AG04450 (cell line): ENCODE results near the gene INTS4. TPM values are rescaled to one million over a fixed set of nuclear protein-coding genes. Genes with fewer than 3 reads are reported as not detected.
A peak's percentile ranks its signal among the peaks of the same experiment; 100 is the strongest.
"Not testable (repeated sequence)": the region's sequence is repeated elsewhere in the genome, so short reads cannot be mapped to it uniquely, and the experiment has no call there.

Source experiments
- CTCF ChIA-PET: fragments of 300-600, 350-600 bp; formaldehyde crosslinking; extraction: SDS; loops from one replicate; lab custom pipeline; 2022; ENCODE audit warnings: antibody characterized with exemption, inconsistent platforms; lab: Charles Lee
- POLR2A ChIA-PET: fragments of 350-600 bp; formaldehyde crosslinking; extraction: SDS; loops from one replicate; lab custom pipeline; 2021; ENCODE audit warnings: antibody characterized with exemption, inconsistent platforms; lab: Yijun Ruan, JAX
- DNase-seq: peaks from one replicate; pipeline ENCODE4 v3.0.0-alpha.2; 2011; ENCODE audit warnings: low read depth, low spot score
- H3K27ac ChIP-seq: one replicate; pipeline ENCODE4 v1.5.1; 2012; ENCODE audit warnings: low read depth, low read length, control low read depth
- H3K27me3 ChIP-seq: one replicate; pipeline ENCODE4 v1.6.0; 2012; ENCODE audit warnings: low read length; ENCODE audit not compliant: control insufficient read depth, insufficient read depth
- H3K4me3 ChIP-seq: 2 replicates; pipeline ENCODE4 v1.5.1; 2011; ENCODE audit warnings: mild to moderate bottlenecking, low read depth, low read length, control low read depth
- H3K9me3 ChIP-seq: 2 replicates; pipeline ENCODE4 v1.5.1; 2012; ENCODE audit warnings: low read length; ENCODE audit not compliant: control insufficient read depth, insufficient read depth
- CTCF ChIP-seq: IDR thresholded peaks from 2 replicates; pipeline ENCODE4 v1.5.1; 2011; ENCODE audit warnings: low read depth, low read length, control low read depth, inconsistent platforms
- polyA plus RNA-seq: library from polyadenylated mRNA; depleted of rRNA; stranded (reverse); fragments of >200 nt; gene quantifications from 2 replicates; pipeline ENCODE4 v1.2.3, GENCODE V29; 2011

INTS4 gene
- polyA plus RNA-seq, 1 experiment, result 28.4 TPM

GRCh38 chr11:77993902-77994301, 566 bp downstream of the INTS4 start:
- no peak overlapping the region for H3K27ac ChIP-seq
- DNase-seq, result no peak
- peak overlapping the region; percentile 95 for H3K4me3 ChIP-seq
- ChIA-PET CTCF (interaction anchor here (0.6 to 1.6 kb wide), 3 partner anchors 50 to 175 kb away, joined by 5 to 10 read pairs (median 8); no protein-coding TSS in a partner anchor), POLR2A (interaction anchor here (0.7 to 1.2 kb wide), 6 partner anchors 52 to 232 kb away, joined by 3 to 11 read pairs (median 4); partner anchors contain the start of genes ALG8 and KCTD21)
- no peak for TF ChIP-seq CTCF
- no peaks in the 10 kb centered on the region for H3K9me3 ChIP-seq
- H3K27me3 ChIP-seq, result no peaks in the 10 kb centered on the region

GRCh38 chr11:77990981-77991380, 3.5 kb downstream of the INTS4 start:
- CTCF ChIA-PET, result interaction anchor here (0.6 kb wide), 1 partner anchor 347 kb away, joined by 3 read pairs; no protein-coding TSS in a partner anchor
- H3K27me3 ChIP-seq, result no peaks in the 10 kb centered on the region
- POLR2A ChIA-PET, result no interaction called here
- no peak for TF ChIP-seq CTCF
- H3K9me3 ChIP-seq, result no peaks in the 10 kb centered on the region
- no peak overlapping the region for H3K27ac ChIP-seq
- no peak overlapping the region for H3K4me3 ChIP-seq
- no peak for DNase-seq

GRCh38 chr11:77986456-77986855, 8.0 kb downstream of the INTS4 start:
- DNase-seq, POLR2A ChIA-PET, H3K4me3 ChIP-seq, H3K9me3 ChIP-seq, H3K27ac ChIP-seq, H3K27me3 ChIP-seq: not testable (repeated sequence)
- CTCF ChIA-PET, result interaction anchor here (0.9 kb wide), 1 partner anchor 13 kb away, joined by 3 read pairs; no protein-coding TSS in a partner anchor

- no peak overlapping the region for H3K4me3 ChIP-seq
- H3K9me3 ChIP-seq, result no peaks in the 10 kb centered on the region
- TF ChIP-seq CTCF, result no peak
- DNase-seq, result no peak
- CTCF ChIA-PET, result interaction anchor here (0.7 to 1.0 kb wide), 3 partner anchors 13 to 205 kb away, joined by 3 read pairs; no protein-coding TSS in a partner anchor
- H3K27me3 ChIP-seq, result no peaks in the 10 kb centered on the region
- POLR2A ChIA-PET, result interaction anchor here (1.1 kb wide), 1 partner anchor 13 kb away, joined by 12 read pairs; no protein-coding TSS in a partner anchor
- no peak overlapping the region for H3K27ac ChIP-seq
Observed at GRCh38 chr11:77981346-77981947, 13.0 kb downstream of the INTS4 start.

GRCh38 chr11:77968337-77968736, 26.1 kb downstream of the INTS4 start:
- DNase-seq, result no peak
- no peaks in the 10 kb centered on the region for H3K9me3 ChIP-seq
- H3K4me3 ChIP-seq, result no peak overlapping the region
- TF ChIP-seq CTCF, result no peak
- CTCF ChIA-PET, result no interaction called here
- H3K27ac ChIP-seq, result no peak overlapping the region
- POLR2A ChIA-PET, result no interaction called here
- no peaks in the 10 kb centered on the region for H3K27me3 ChIP-seq
